K562 (cell line): ENCODE results near the gene MYH6. TPM values are rescaled to one million over a fixed set of nuclear protein-coding genes. Genes with fewer than 3 reads are reported as not detected.

Source experiments
- ATAC-seq: fragments of 200-7000 bp; cut with Tn5 transposase; 3 replicates; pipeline ENCODE4 v1.9.1; 2020; ENCODE audit warnings: moderate library complexity
- BruUV-seq: library from RNA; stranded (reverse); fragments of 400-500 nt; replicated peaks from 2 replicates; lab custom pipeline; 2021; lab: Mats Ljungman, UMichigan
- CTCF ChIA-PET: fragments of 300-600 bp; formaldehyde crosslinking; extraction: SDS; loops from one replicate; lab custom pipeline; 2021; ENCODE audit warnings: low intra/inter-chr PET ratio; lab: Yijun Ruan, JAX
- POLR2A ChIA-PET: fragments of 300-600, 350-650 bp; sonication (Branson Sonifier 250); formaldehyde crosslinking; extraction: SDS; loops from one replicate; lab custom pipeline; 2021; ENCODE audit warnings: antibody characterized with exemption, inconsistent platforms; lab: Yijun Ruan, JAX
- DNase-seq, 4 experiments: peaks; one replicate each; pipeline versions ENCODE4 v3.0.0 to v3.0.0-alpha.2; 2011 to 2018; ENCODE audit warnings: low spot score in 3 of 4, mixed read lengths in 3 of 4; ENCODE audit errors: extremely low read depth in 1 of 4
- FAIRE-seq: peaks from 2 replicates; lab custom pipeline; 2011; peaks lifted over from hg19 to GRCh38; lab: Jason Lieb, UNC
- H2AFZ ChIP-seq: 2 replicates; pipeline ENCODE4 v1.6.0; 2011; ENCODE audit warnings: low read depth, low read length, control low read depth, inconsistent platforms
- H3K27ac ChIP-seq: fragments of 200-600 bp; 3 replicates; pipeline ENCODE4 v1.8.0; 2011; ENCODE audit warnings: low read depth, mild to moderate bottlenecking, control low read depth, inconsistent platforms, low read length, moderate library complexity, mixed read lengths; ENCODE audit errors: extremely low read depth
- H3K27me3 ChIP-seq, 2 experiments: fragments of 300-600 bp in 1 of 2; 2 replicates in 1 of 2; 3 replicates in 1 of 2; pipeline versions ENCODE4 v1.6.0 to v1.8.0; 2011; ENCODE audit warnings: inconsistent platforms in 2 of 2, low read length in 2 of 2, mild to moderate bottlenecking in 1 of 2, mixed read lengths in 1 of 2, moderate library complexity in 1 of 2; ENCODE audit not compliant: control insufficient read depth in 2 of 2, insufficient read depth in 2 of 2
- H3K36me3 ChIP-seq: fragments of 300-600 bp; 3 replicates; pipeline ENCODE4 v1.8.0; 2011; ENCODE audit warnings: mild to moderate bottlenecking, low read length, inconsistent platforms; ENCODE audit not compliant: control insufficient read depth, insufficient read depth
- H3K4me1 ChIP-seq, 2 experiments: fragments of 200-600 bp in 1 of 2; replicated peaks in 1 of 2; 2 replicates in 1 of 2; 3 replicates in 1 of 2; pipeline versions ENCODE4 v1.5.1 to v1.8.0; 2011; ENCODE audit warnings: inconsistent platforms in 2 of 2, low read length in 2 of 2, mild to moderate bottlenecking in 1 of 2, mixed read lengths in 1 of 2, moderate library complexity in 1 of 2; ENCODE audit not compliant: control insufficient read depth in 2 of 2, insufficient read depth in 2 of 2
- H3K4me2 ChIP-seq: 2 replicates; pipeline ENCODE4 v1.6.1; 2011; ENCODE audit warnings: low read length, control low read depth, inconsistent platforms, mixed read lengths; ENCODE audit not compliant: insufficient read depth
- H3K4me3 ChIP-seq: fragments of 200-600 bp; sonication (generic), shearing (Covaris generic); 2 replicates; pipeline ENCODE4 v1.5.1; 2016; ENCODE audit warnings: control low read depth, inconsistent platforms
- H3K79me2 ChIP-seq: fragments of 200-600 bp; 3 replicates; pipeline ENCODE4 v1.8.0; 2011; ENCODE audit warnings: low read length, inconsistent platforms; ENCODE audit not compliant: control insufficient read depth, insufficient read depth
- H3K9ac ChIP-seq, 2 experiments: 2 replicates each; pipeline versions ENCODE4 v1.6.0 to v1.6.1; 2011; ENCODE audit warnings: low read depth in 2 of 2, low read length in 2 of 2, control low read depth in 1 of 2, inconsistent platforms in 1 of 2, mild to moderate bottlenecking in 1 of 2, mixed read lengths in 1 of 2; ENCODE audit not compliant: insufficient read depth in 1 of 2
- H3K9me1 ChIP-seq: one replicate; pipeline ENCODE4 v1.6.0; 2011; ENCODE audit warnings: inconsistent platforms, mild to moderate bottlenecking, low read length, moderate library complexity; ENCODE audit not compliant: control insufficient read depth, insufficient read depth
- H3K9me3 ChIP-seq: replicated peaks from 2 replicates; pipeline ENCODE4 v1.5.1; 2011; ENCODE audit warnings: low read depth, low read length, inconsistent platforms; ENCODE audit not compliant: control insufficient read depth, insufficient read depth
- H4K20me1 ChIP-seq: replicated peaks from 2 replicates; pipeline ENCODE4 v1.6.1; 2011; ENCODE audit warnings: low read length, inconsistent platforms, mixed read lengths; ENCODE audit not compliant: control insufficient read depth, insufficient read depth
- MAFK ChIP-seq: IDR thresholded peaks from 2 replicates; pipeline ENCODE4 v1.6.1; 2011; ENCODE audit warnings: low read length, improper control_type of control experiment
- NR3C1 ChIP-seq: sonication (generic); formaldehyde crosslinking; IDR thresholded peaks from 2 replicates; pipeline ENCODE4 v1.8.1; 2022; ENCODE audit warnings: missing genetic modification reagents
- RBBP5 ChIP-seq: fragments of 200-600 bp; sonication (generic); IDR thresholded peaks from 2 replicates; pipeline ENCODE4 v1.6.1; 2012; ENCODE audit warnings: borderline replicate concordance, mild to moderate bottlenecking, low read length, control low read depth, inconsistent platforms; ENCODE audit not compliant: insufficient read depth, poor library complexity, severe bottlenecking
- WHSC1 ChIP-seq: IDR thresholded peaks from one replicate; pipeline ENCODE4 v1.6.1; 2012; ENCODE audit warnings: low read length, control low read depth, inconsistent platforms
- ZNF232 ChIP-seq: sonication (generic); formaldehyde crosslinking; IDR thresholded peaks from 2 replicates; pipeline ENCODE4 v1.8.0; 2022; ENCODE audit warnings: mild to moderate bottlenecking, missing genetic modification reagents
- ZNF347 ChIP-seq: fragments of 450-650 bp; formaldehyde crosslinking; IDR thresholded peaks from 2 replicates; pipeline ENCODE4 v1.4.0; 2020; ENCODE audit warnings: low read depth, mild to moderate bottlenecking, moderate library complexity
- WGBS: fragments of 100-300 bp; shearing (Covaris generic); methylation state at CpG from one replicate; pipeline ENCODE4 v1.1.6; 2016; ENCODE audit warnings: low coverage, mixed read lengths; ENCODE audit not compliant: insufficient coverage; ENCODE audit errors: missing lambda C conversion rate; 5-methylcytosine and 5-hydroxymethylcytosine counted together
- in situ Hi-C: fragments of 300-500 bp; cut with MboI; formaldehyde crosslinking; loops from 4 replicates; pipeline ENCODE4 v1.15.0; 2018; ENCODE audit warnings: inconsistent platforms, mixed read lengths
- intact Hi-C: fragments of 100-400 bp; cut with micrococcal nuclease; formaldehyde crosslinking; loops from 2 replicates; pipeline ENCODE4 v1.14.2; 2022
- polyA plus RNA-seq, 8 experiments: library from polyadenylated mRNA; depleted of rRNA in 4 of 8; stranded (reverse) in 5 of 8; unstranded in 3 of 8; fragments of >200 nt; fragmentation: Nextera tagmentation in 2 of 8; fragmentation: Illumina TruSeq in 1 of 8; extraction: Ambion mirVana in 2 of 8; extraction: Trizol in 1 of 8; gene quantifications; 2 replicates each; pipeline versions ENCODE4 v1.2.1 to v1.2.3, GENCODE V29; 2011 to 2014; ENCODE audit warnings: inconsistent platforms in 1 of 8, missing spikeins in 1 of 8
- total RNA-seq, 7 experiments: library from RNA; depleted of rRNA in 6 of 7; stranded (reverse); fragments of >200 nt in 6 of 7; fragmentation: Illumina TruSeq in 2 of 7; extraction: Trizol in 2 of 7; gene quantifications; 2 replicates each; pipeline versions ENCODE4 v1.2.1 to v1.2.3, GENCODE V29; 2011 to 2021; ENCODE audit warnings: low replicate concordance in 1 of 7
- TF ChIP-seq, protein P1 (sequence below), 2 experiments: IDR thresholded peaks in 1 of 2; conservative IDR thresholded peaks in 1 of 2; 2 replicates each; pipeline ENCODE4 v1.6.1; 2016; ENCODE audit warnings: low read depth in 2 of 2, mild to moderate bottlenecking in 1 of 2, missing compliant biosample characterization in 1 of 2, missing genetic modification characterization in 1 of 2, moderate library complexity in 1 of 2
- TF ChIP-seq, protein P2 (sequence below): fragments of 250-450 bp; sonication (Bioruptor Pico); IDR thresholded peaks from 2 replicates; pipeline ENCODE4 v1.5.0; 2020; ENCODE audit warnings: mild to moderate bottlenecking, borderline replicate concordance
- TF ChIP-seq, protein P3 (sequence below): fragments of 250-450 bp; sonication (Bioruptor Pico); IDR thresholded peaks from 2 replicates; pipeline ENCODE4 v1.5.0; 2021; ENCODE audit warnings: mild to moderate bottlenecking, moderate library complexity

MYH6 gene
- total and polyA plus RNA-seq, 9 of the 15 experiments (the other 6 are each of a cell fraction or from before 2014, with no cell fraction given): not detected

DNA sequence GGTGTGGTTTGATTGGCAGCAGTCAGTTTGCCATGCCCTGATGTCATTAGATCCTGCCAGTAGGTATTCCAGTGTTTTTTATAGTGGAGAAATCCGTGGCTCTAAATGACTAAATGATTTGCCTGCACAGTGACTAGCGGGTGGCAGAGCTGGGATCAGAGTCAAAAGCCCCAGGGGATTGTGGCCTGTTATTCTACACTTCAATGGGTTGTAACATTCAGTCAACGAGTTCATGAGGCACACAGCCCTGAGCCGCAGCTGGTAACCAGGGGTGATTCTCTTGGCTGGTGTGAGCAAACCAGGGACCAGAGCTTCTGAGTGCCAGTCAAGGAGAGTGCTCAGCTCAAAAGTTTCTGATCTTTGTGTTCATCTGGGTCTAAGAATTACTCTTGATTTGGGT lies 1.8 kb downstream of the MYH6 start:
- Histone ChIP-seq H3K4me3 (no peak overlapping the region), H3K27me3 (peaks cover 21 to 82% of the 10 kb centered on the region in 2 experiments; a peak in 4 of 5 replicates)
- FAIRE-seq: no peak

More for the DNA sequence above, 1.8 kb downstream of the MYH6 start:
- DNase-seq (no peak), ATAC-seq (no peak)
- ChIA-PET CTCF (no interaction called here), POLR2A (interaction anchor here (0.6 to 0.7 kb wide), 2 partner anchors 20 to 26 kb away, joined by 3 read pairs; no protein-coding TSS in a partner anchor)
- Histone ChIP-seq H3K79me2 (no peaks in the 10 kb centered on the region), H2AFZ (no peak overlapping the region), H3K9ac (no peak overlapping the region), H3K4me1 (peaks cover 0 to 6% of the 10 kb centered on the region in 2 experiments; a peak in 2 of 5 replicates), H3K9me1 (no peaks in the 10 kb centered on the region), H3K4me2 (no peak overlapping the region), H3K27ac (no peak overlapping the region), H3K36me3 (no peaks in the 10 kb centered on the region), H3K9me3 (no peaks in the 10 kb centered on the region), H4K20me1 (no peaks in the 10 kb centered on the region)
- in situ Hi-C loops (no loop called here), intact Hi-C loops (no loop called here)
- no TSS peak for BruUV-seq
- 0% methylated on average over 4 of the region's 4 CpGs for whole genome bisulfite sequencing
- TF ChIP-seq RBBP5: no peak
- TF ChIP-seq ZNF347 (CRISPR knock-in tag): no peak
- no peak for TF ChIP-seq MAFK
- no peak for TF ChIP-seq NR3C1 (CRISPR knock-in tag)
- TF ChIP-seq, protein P1, sequence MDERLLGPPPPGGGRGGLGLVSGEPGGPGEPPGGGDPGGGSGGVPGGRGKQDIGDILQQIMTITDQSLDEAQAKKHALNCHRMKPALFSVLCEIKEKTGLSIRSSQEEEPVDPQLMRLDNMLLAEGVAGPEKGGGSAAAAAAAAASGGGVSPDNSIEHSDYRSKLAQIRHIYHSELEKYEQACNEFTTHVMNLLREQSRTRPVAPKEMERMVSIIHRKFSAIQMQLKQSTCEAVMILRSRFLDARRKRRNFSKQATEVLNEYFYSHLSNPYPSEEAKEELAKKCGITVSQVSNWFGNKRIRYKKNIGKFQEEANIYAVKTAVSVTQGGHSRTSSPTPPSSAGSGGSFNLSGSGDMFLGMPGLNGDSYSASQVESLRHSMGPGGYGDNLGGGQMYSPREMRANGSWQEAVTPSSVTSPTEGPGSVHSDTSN (CRISPR knock-in tag; IDR thresholded peaks at IDR 0.05; ENCODE audit: low read depth): no peak
- TF ChIP-seq, protein P1 (tag; conservative IDR thresholded peaks at IDR 0.05; ENCODE audit: low read depth): no peak
- TF ChIP-seq, protein P2, sequence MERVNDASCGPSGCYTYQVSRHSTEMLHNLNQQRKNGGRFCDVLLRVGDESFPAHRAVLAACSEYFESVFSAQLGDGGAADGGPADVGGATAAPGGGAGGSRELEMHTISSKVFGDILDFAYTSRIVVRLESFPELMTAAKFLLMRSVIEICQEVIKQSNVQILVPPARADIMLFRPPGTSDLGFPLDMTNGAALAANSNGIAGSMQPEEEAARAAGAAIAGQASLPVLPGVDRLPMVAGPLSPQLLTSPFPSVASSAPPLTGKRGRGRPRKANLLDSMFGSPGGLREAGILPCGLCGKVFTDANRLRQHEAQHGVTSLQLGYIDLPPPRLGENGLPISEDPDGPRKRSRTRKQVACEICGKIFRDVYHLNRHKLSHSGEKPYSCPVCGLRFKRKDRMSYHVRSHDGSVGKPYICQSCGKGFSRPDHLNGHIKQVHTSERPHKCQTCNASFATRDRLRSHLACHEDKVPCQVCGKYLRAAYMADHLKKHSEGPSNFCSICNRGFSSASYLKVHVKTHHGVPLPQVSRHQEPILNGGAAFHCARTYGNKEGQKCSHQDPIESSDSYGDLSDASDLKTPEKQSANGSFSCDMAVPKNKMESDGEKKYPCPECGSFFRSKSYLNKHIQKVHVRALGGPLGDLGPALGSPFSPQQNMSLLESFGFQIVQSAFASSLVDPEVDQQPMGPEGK (CRISPR knock-in tag): no peak
- TF ChIP-seq, protein P3, sequence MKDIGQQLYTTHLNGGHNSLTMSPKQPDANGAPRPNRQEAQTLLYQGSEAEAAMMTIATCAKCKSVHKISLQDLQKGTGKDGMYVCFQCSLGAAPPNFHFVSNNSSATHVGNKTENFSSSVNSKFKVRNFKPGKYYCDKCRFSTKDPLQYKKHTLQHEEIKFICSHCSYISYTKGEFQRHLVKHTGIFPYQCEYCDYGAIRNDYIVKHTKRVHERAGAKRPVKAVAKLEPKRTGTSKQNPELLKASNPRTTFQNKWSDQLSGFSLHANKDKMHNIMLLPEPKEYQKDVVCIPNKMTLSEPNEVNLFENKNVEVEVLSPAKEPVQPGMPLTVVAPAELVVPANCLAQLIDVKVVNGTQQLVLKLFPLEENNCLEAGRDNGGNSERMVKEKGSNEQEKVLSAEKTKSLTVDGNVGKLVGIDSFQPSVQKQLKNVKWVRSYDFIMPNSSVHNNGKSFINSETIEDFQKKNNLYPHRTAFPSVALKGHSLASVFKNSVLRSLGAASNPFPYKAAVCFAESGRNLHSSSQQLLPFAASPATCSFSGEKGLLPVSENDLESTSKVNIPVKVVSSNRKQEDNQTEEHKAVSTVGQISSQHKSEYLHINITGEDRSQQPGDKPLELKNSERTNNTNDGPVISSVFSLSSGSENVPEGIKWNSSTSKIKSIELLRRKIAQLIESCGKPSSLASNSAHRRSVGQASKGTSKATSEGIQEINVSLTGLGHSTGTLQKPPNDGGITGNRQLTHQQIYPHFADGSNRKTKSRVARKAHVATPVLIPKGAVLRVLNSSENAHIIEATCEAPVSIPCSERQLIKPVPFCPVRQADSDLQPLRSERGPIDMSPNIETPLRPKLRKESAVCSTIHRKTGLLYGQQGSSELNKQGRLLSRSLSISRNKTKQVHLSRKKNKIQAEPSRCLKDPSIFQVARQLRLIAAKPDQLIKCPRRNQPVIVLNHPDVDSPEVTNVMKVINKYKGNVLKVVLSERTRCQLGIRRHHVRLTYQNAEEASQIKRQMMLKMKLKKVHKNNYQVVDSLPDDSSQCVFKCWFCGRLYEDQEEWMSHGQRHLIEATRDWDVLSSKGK (CRISPR knock-in tag): no peak
- TF ChIP-seq WHSC1: no peak
- TF ChIP-seq ZNF232 (CRISPR knock-in tag): no peak
- TF ChIP-seq, all 486 proteins: peak for 0
